HepG2 (cell line): ENCODE measurements around the gene PSMD3. TPM values are rescaled to one million over a fixed set of nuclear protein-coding genes. Genes with fewer than 3 reads are reported as not detected.

Experiments used
- FOSL2 ChIP-seq: sonication (generic); formaldehyde crosslinking; IDR thresholded peaks from 2 replicates; pipeline ENCODE4 v1.4.0; 2020; ENCODE audit warnings: missing genetic modification reagents
- FOXK2 ChIP-seq: fragments of 450-650 bp; IDR thresholded peaks from 2 replicates; pipeline ENCODE4 v1.6.1; 2016
- GATAD2A ChIP-seq: IDR thresholded peaks from 2 replicates; pipeline ENCODE4 v1.6.1; 2016
- KDM4B ChIP-seq: sonication (generic); formaldehyde crosslinking; IDR thresholded peaks from 2 replicates; pipeline ENCODE4 v1.4.0; 2020; ENCODE audit warnings: missing genetic modification reagents
- KDM5B ChIP-seq: sonication (generic); formaldehyde crosslinking; IDR thresholded peaks from 2 replicates; pipeline ENCODE4 v1.4.0; 2020; ENCODE audit warnings: missing genetic modification reagents, mild to moderate bottlenecking, borderline replicate concordance
- KLF16 ChIP-seq, 2 experiments: sonication (generic) in 1 of 2; formaldehyde crosslinking in 1 of 2; IDR thresholded peaks; 2 replicates each; pipeline versions ENCODE4 v1.6.1 to v1.8.0; 2016 to 2023; ENCODE audit warnings: missing genetic modification reagents in 2 of 2, missing compliant biosample characterization in 1 of 2
- KMT2B ChIP-seq: IDR thresholded peaks from 2 replicates; pipeline ENCODE4 v1.6.1; 2016; ENCODE audit warnings: missing genetic modification reagents, missing compliant biosample characterization
- MLX ChIP-seq: IDR thresholded peaks from 2 replicates; pipeline ENCODE4 v1.6.1; 2016
- MXD3 ChIP-seq: IDR thresholded peaks from 2 replicates; pipeline ENCODE4 v1.6.1; 2016; ENCODE audit warnings: mild to moderate bottlenecking, missing biosample characterization, missing genetic modification reagents
- NAIF1 ChIP-seq: sonication (generic); formaldehyde crosslinking; IDR thresholded peaks from 2 replicates; pipeline ENCODE4 v1.5.0; 2020; ENCODE audit warnings: mild to moderate bottlenecking, missing genetic modification reagents, borderline replicate concordance
- NR2F1 ChIP-seq, 2 experiments: fragments of 450-650 bp in 1 of 2; formaldehyde crosslinking in 1 of 2; IDR thresholded peaks; 2 replicates each; pipeline versions ENCODE4 v1.5.0 to v1.6.1; 2016 to 2020; ENCODE audit warnings: mild to moderate bottlenecking in 1 of 2, missing compliant biosample characterization in 1 of 2, missing genetic modification reagents in 1 of 2, moderate library complexity in 1 of 2
- PHF20 ChIP-seq: sonication (generic); formaldehyde crosslinking; IDR thresholded peaks from 2 replicates; pipeline ENCODE4 v1.5.0; 2020; ENCODE audit warnings: mild to moderate bottlenecking, missing genetic modification reagents
- POGZ ChIP-seq: sonication (generic); formaldehyde crosslinking; IDR thresholded peaks from 2 replicates; pipeline ENCODE4 v1.4.0; 2020; ENCODE audit warnings: mild to moderate bottlenecking, missing genetic modification reagents
- PRDM10 ChIP-seq: sonication (generic); formaldehyde crosslinking; IDR thresholded peaks from 2 replicates; pipeline ENCODE4 v1.4.0; 2020; ENCODE audit warnings: low read depth, missing genetic modification reagents
- SAFB2 ChIP-seq: sonication (generic); formaldehyde crosslinking; IDR thresholded peaks from 2 replicates; pipeline ENCODE4 v1.5.1; 2020; ENCODE audit warnings: missing genetic modification reagents, low read depth, mild to moderate bottlenecking, borderline replicate concordance
- SALL2 ChIP-seq: sonication (generic); formaldehyde crosslinking; IDR thresholded peaks from 2 replicates; pipeline ENCODE4 v1.8.1; 2023; ENCODE audit warnings: mild to moderate bottlenecking, missing genetic modification reagents, inconsistent platforms
- ZFP82 ChIP-seq: sonication (generic); formaldehyde crosslinking; IDR thresholded peaks from 2 replicates; pipeline ENCODE4 v1.5.1; 2020; ENCODE audit warnings: mild to moderate bottlenecking, missing genetic modification reagents, borderline replicate concordance
- ZKSCAN8 ChIP-seq: IDR thresholded peaks from 2 replicates; pipeline ENCODE4 v1.6.1; 2016; ENCODE audit warnings: borderline replicate concordance, missing genetic modification reagents, missing compliant biosample characterization
- ZNF441 ChIP-seq: sonication (generic); formaldehyde crosslinking; IDR thresholded peaks from 2 replicates; pipeline ENCODE4 v1.7.0; 2021; ENCODE audit warnings: missing genetic modification reagents, borderline replicate concordance
- ZNF569 ChIP-seq: sonication (generic); formaldehyde crosslinking; IDR thresholded peaks from 2 replicates; pipeline ENCODE4 v1.5.0; 2020; ENCODE audit warnings: mild to moderate bottlenecking, missing genetic modification reagents, moderate library complexity, borderline replicate concordance
- ZNF720 ChIP-seq: sonication (generic); formaldehyde crosslinking; IDR thresholded peaks from 2 replicates; pipeline ENCODE4 v1.4.0; 2020; ENCODE audit warnings: missing genetic modification reagents
- polyA plus RNA-seq, 8 experiments: library from polyadenylated mRNA; depleted of rRNA in 3 of 8; stranded (reverse) in 7 of 8; unstranded in 1 of 8; fragments of >200 nt; fragmentation: Illumina TruSeq in 4 of 8; extraction: Trizol in 4 of 8; gene quantifications; 2 replicates each; pipeline versions ENCODE4 v1.2.1 to v1.2.3, GENCODE V29; 2011 to 2016; ENCODE audit warnings: low read depth in 4 of 8, missing spikeins in 1 of 8, mixed read lengths in 1 of 8; ENCODE audit not compliant: insufficient read depth in 1 of 8
- total RNA-seq, 5 experiments: library from RNA; depleted of rRNA; stranded (reverse); fragments of >200 nt; fragmentation: Illumina TruSeq; extraction: Trizol; gene quantifications; 2 replicates each; pipeline ENCODE4 v1.2.3, GENCODE V29; 2016; ENCODE audit warnings: low read depth in 1 of 5

Gene PSMD3
- total and polyA plus RNA-seq, 2 of the 13 experiments (the other 11 are each of a cell fraction or from before 2014, with no cell fraction given) = 97.4 to 146 TPM

- TF ChIP-seq MLX (CRISPR knock-in tag) (no peak; the same call in none of the 2 replicates), POGZ (CRISPR knock-in tag) (peak; percentile 84), ZNF569 (peak; percentile 93; the same call in 1 of the 2 replicates), KLF16 (CRISPR knock-in tag; IDR thresholded peaks at IDR 0.05) (peak in 1 of 2 experiments; percentile 99; a peak in 2 of 4 replicates), KMT2B (peak; percentile 99), SAFB2 (CRISPR knock-in tag) (peak; percentile 83), ZKSCAN8 (CRISPR knock-in tag) (peak; percentile 95), ZFP82 (CRISPR knock-in tag) (peak; percentile 96), PHF20 (peak; percentile 94), ZNF720 (CRISPR knock-in tag) (0 out of 2 replicates have a peak, but pooled peaks have one; percentile 51), SALL2 (peak; percentile 97), KDM4B (peak; percentile 88), NR2F1 (CRISPR knock-in tag; IDR thresholded peaks at IDR 0.05) (peak; percentile 42 to 54; a peak in 1 of 4 replicates), ZNF441 (CRISPR knock-in tag) (peak; percentile 77), NAIF1 (CRISPR knock-in tag) (no peak; the same call in 1 of the 2 replicates), KDM5B (peak; percentile 99), MXD3 (peak; percentile 98), FOSL2 (CRISPR knock-in tag) (peak; percentile 76), GATAD2A (CRISPR knock-in tag) (peak; percentile 81), PRDM10 (CRISPR knock-in tag) (peak; percentile 70; the same call in 1 of the 2 replicates), FOXK2 (peak; percentile 77; the same call in 1 of the 2 replicates)
Measured at GRCh38 chr17:39980351-39981206, at the start of gene PSMD3 (continued).
